HG03521 (cell line): Measurements from ENCODE around the gene RIMOC1.
"Not testable (repeated sequence)": the region's sequence is repeated elsewhere in the genome, so short reads cannot be mapped to it uniquely, and the experiment has no call there.

Experiments used
- ATAC-seq: cut with Tn5 transposase; IDR thresholded peaks from one replicate; pipeline ENCODE4 v1.9.1; 2021; ENCODE audit warnings: mild to moderate bottlenecking, moderate library complexity; ENCODE audit not compliant: unreplicated experiment

The RIMOC1 gene

GRCh38 chr5:41891066-41891707 is 13.0 kb upstream of the RIMOC1 start:
- ATAC-seq, result no peak

GRCh38 chr5:41892031-41892430 is 12.1 kb upstream of the RIMOC1 start:
- ATAC-seq, result no peak

GRCh38 chr5:41893074-41893851 is 10.9 kb upstream of the RIMOC1 start:
- ATAC-seq, result peak; percentile 52

GRCh38 chr5:41896230-41896629 is 7.9 kb upstream of the RIMOC1 start:
- no peak for ATAC-seq

GRCh38 chr5:41903382-41903891 is 707 bp upstream of the RIMOC1 start:
- no peak for ATAC-seq

- ATAC-seq, result no peak
Measured at GRCh38 chr5:41906151-41906550, 2.0 kb downstream of the RIMOC1 start.

- ATAC-seq, result no peak
Measured at GRCh38 chr5:41908374-41909079, 4.4 kb downstream of the RIMOC1 start.

- peak; percentile 72 for ATAC-seq
Measured at GRCh38 chr5:41918105-41918504, 14.0 kb downstream of the RIMOC1 start.

- no peak for ATAC-seq
Measured at GRCh38 chr5:41921166-41921565, 17.0 kb downstream of the RIMOC1 start.

- no peak for ATAC-seq
Measured at GRCh38 chr5:41921874-41922273, 17.7 kb downstream of the RIMOC1 start.

- ATAC-seq, result no peak
Measured at GRCh38 chr5:41924526-41924871, 20.4 kb downstream of the RIMOC1 start.

- peak; percentile 88 for ATAC-seq
Measured at GRCh38 chr5:41924872-41925554, 20.9 kb downstream of the RIMOC1 start, which contains the start of gene FBXO4. Gene FBXO4, plus strand, starts transcription at chr5:41925281. Its CDS starts 29 bp downstream, at chr5:41925310.

- peak; percentile 28 for ATAC-seq
Measured at GRCh38 chr5:41925555-41925951, 21.4 kb downstream of the RIMOC1 start.

GRCh38 chr5:41927604-41928003 is 23.5 kb downstream of the RIMOC1 start:
- ATAC-seq, result no peak

GRCh38 chr5:41929035-41929434 is 24.9 kb downstream of the RIMOC1 start:
- ATAC-seq, result no peak

- ATAC-seq, result no peak
Measured at GRCh38 chr5:41932770-41933169, 28.6 kb downstream of the RIMOC1 start.

GRCh38 chr5:41935544-41935943 is 31.4 kb downstream of the RIMOC1 start:
- no peak for ATAC-seq

- ATAC-seq, result no peak
Measured at GRCh38 chr5:41940641-41941040, 36.5 kb downstream of the RIMOC1 start.

GRCh38 chr5:41945332-41945955 is 41.3 kb downstream of the RIMOC1 start:
- ATAC-seq, result not testable (repeated sequence)

- ATAC-seq, result no peak
Measured at GRCh38 chr5:41951224-41951623, 47.1 kb downstream of the RIMOC1 start.
